GM06990 (cell line): ENCODE measurements around the gene DUOX1.

Experiments
- DNase-seq: peaks from one replicate; pipeline ENCODE4 v3.0.0-alpha.2; 2011; ENCODE audit not compliant: insufficient read length; ENCODE audit errors: extremely low read depth
- H3K27me3 ChIP-seq: replicated peaks from 2 replicates; pipeline ENCODE4 v1.6.0; 2011; ENCODE audit warnings: low read length; ENCODE audit not compliant: control insufficient read depth, insufficient read depth
- H3K36me3 ChIP-seq: 2 replicates; pipeline ENCODE4 v1.5.1; 2011; ENCODE audit warnings: low read length; ENCODE audit not compliant: control insufficient read depth, insufficient read depth
- H3K4me3 ChIP-seq: replicated peaks from 2 replicates; pipeline ENCODE4 v1.5.1; 2011; ENCODE audit warnings: low read depth, mild to moderate bottlenecking, control low read depth, low read length
- TF ChIP-seq, protein P1 (sequence below): IDR thresholded peaks from 2 replicates; pipeline ENCODE4 v1.5.1; 2011; ENCODE audit warnings: low read length, control low read depth, mild to moderate bottlenecking, inconsistent platforms; ENCODE audit not compliant: insufficient read depth, poor library complexity, severe bottlenecking

Gene DUOX1

DNA sequence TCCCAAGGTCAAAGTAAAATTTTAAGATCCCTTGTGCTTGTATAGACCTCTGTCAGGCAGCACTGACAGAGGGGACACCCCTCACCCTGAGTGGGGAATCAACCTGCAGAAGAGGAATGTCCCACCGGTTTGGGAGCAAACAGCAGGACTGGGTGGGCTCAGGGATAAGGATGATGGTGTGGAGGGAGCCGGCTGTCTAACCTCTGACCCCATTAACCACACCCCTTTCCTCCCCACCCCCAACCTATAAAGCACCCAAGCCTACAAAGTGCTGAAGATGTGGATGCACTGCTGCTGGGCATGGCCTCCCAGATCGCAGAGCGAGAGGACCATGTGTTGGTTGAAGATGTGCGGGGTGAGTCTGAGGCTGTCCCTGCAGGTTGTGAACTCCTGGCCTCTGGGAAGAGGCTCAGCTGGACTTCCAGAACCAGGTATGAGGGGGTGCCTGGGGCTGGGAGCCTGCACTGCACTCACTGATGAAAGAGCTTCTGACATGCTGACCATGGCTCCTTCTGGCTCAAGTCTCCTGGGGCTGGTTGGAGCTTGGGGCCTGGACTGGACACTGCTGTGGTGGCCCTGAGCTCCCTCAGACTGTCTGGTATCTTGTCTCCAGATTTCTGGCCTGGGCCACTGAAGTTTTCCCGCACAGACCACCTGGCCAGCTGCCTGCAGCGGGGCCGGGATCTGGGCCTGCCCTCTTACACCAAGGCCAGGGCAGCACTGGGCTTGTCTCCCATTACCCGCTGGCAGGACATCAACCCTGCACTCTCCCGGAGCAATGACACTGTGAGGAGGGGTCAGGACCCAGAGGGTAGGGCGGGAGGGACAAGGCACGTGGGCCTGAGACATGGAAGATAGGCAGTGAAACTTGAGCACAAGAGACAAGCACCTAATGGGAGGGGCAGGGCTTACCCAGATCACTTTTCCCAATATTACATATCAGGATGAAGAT is 9.3 kb downstream of the DUOX1 start:
- H3K4me3 ChIP-seq: no peak overlapping the region
- H3K36me3 ChIP-seq: no peaks in the 10 kb centered on the region
- TF ChIP-seq, protein P1, sequence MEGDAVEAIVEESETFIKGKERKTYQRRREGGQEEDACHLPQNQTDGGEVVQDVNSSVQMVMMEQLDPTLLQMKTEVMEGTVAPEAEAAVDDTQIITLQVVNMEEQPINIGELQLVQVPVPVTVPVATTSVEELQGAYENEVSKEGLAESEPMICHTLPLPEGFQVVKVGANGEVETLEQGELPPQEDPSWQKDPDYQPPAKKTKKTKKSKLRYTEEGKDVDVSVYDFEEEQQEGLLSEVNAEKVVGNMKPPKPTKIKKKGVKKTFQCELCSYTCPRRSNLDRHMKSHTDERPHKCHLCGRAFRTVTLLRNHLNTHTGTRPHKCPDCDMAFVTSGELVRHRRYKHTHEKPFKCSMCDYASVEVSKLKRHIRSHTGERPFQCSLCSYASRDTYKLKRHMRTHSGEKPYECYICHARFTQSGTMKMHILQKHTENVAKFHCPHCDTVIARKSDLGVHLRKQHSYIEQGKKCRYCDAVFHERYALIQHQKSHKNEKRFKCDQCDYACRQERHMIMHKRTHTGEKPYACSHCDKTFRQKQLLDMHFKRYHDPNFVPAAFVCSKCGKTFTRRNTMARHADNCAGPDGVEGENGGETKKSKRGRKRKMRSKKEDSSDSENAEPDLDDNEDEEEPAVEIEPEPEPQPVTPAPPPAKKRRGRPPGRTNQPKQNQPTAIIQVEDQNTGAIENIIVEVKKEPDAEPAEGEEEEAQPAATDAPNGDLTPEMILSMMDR: no peak
- H3K27me3 ChIP-seq: peaks cover 2% of the 10 kb centered on the region; the same call in 1 of the 2 replicates
- no peak for DNase-seq

DNA sequence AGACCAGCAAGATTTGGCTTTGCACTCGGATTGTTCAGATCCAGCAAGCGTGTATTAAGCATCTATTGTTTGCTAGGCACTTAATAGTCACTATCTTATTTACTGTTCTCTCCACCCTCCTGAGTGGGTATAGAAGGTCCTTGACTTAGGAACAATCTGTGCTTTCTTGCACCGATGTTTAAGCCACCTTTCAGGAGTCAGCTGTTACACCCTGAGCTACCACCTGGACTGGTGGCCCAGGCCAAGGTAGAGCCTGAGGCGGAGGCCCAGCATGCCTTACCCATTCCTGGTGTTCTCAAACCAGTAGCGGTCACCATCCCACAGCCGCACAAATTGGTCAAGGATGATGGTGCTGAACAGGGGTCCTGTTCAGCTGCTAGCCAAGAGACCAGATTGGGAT is 10.0 kb downstream of the DUOX1 start:
- no peak overlapping the region for H3K4me3 ChIP-seq
- H3K27me3 ChIP-seq: peaks cover 2% of the 10 kb centered on the region; the same call in 1 of the 2 replicates
- DNase-seq: no peak
- TF ChIP-seq, protein P1: no peak
- H3K36me3 ChIP-seq: no peaks in the 10 kb centered on the region

DNA sequence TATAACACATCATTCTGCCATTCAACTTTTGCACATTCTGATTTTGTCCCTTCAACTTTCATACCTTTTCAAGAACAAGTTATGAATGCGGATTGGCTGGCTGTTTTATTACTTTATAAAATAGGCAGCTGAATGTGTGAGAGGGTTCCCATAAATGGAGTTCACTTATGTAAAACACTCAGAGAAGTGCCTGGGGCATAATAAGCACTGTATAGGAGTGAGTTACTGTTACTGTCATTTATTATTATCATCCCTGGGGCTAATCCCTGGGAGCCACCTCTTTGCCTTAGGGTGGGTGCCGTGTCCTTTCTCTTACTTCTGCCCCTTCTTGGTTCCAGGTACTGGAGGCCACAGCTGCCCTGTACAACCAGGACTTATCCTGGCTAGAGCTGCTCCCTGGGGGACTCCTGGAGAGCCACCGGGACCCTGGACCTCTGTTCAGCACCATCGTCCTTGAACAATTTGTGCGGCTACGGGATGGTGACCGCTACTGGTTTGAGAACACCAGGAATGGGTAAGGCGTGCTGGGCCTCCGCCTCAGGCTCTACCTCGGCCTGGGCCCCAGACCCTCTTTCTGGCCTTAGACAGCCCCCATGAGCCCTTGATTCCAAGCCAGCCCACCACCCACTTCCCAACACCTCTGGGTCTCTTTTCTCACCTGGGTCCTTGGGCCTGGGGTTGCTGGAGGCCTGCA is 10.9 kb downstream of the DUOX1 start:
- DNase-seq: no peak
- TF ChIP-seq, protein P1: no peak
- no peaks in the 10 kb centered on the region for H3K27me3 ChIP-seq
- no peak overlapping the region for H3K4me3 ChIP-seq
- H3K36me3 ChIP-seq: no peaks in the 10 kb centered on the region

DNA sequence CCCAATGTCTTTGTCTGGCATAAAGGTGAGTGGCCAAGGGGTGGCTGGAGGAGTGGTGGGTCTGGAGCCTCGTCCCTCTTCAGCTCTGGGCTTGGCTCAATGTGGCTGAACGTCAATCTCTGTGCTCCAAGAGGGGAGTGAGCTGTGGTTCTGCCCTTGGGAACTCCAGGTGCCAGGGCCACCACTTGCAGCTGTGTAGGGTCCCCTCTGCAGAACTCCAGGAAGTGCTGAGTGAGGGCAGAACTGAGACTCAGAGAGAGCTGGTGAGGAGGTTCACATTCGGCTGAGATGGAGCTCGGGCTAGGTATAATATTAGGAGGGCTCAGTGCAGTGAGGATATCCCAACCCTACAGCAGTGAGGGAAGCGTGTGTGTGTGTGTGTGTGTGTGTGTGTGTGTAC is 11.6 kb downstream of the DUOX1 start:
- TF ChIP-seq, protein P1: no peak
- no peak for DNase-seq
- Histone ChIP-seq H3K4me3 (no peak overlapping the region), H3K36me3 (no peaks in the 10 kb centered on the region), H3K27me3 (no peaks in the 10 kb centered on the region)

DNA sequence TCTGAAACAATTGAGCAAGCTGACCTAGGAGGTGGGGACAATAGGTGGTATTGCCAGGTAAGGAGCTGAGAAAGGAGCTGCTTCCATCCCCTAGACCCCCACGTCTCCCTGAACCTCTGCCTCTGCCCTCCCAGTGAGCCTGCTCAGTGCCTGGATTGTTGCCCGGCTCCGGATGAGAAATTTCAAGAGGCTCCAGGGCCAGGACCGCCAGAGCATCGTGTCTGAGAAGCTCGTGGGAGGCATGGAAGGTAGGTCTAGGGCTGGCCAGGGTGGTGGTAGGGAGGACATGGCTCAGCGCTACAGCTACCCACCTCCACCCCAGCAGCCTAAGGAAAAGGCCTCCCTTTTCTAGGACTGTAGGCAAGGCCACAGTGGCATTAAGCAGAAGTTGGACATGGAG is 13.3 kb downstream of the DUOX1 start:
- DNase-seq: no peak
- TF ChIP-seq, protein P1: no peak
- no peaks in the 10 kb centered on the region for H3K36me3 ChIP-seq
- H3K4me3 ChIP-seq: no peak overlapping the region
- no peaks in the 10 kb centered on the region for H3K27me3 ChIP-seq
